ENCODE measurements around the gene KCNJ6.
"Not testable (repeated sequence)": the region's sequence is repeated elsewhere in the genome, so short reads cannot be mapped to it uniquely, and the experiment has no call there.

KCNJ6 gene

GRCh38 chr21:37742115-37742514, 174.1 kb downstream of the KCNJ6 start:
- no peak for DNase-seq (ENCODE audit: low read depth, low spot score)

- no peak for DNase-seq (ENCODE audit: low read depth, low spot score)
Measured at GRCh38 chr21:37737996-37738395, 178.3 kb downstream of the KCNJ6 start.

- DNase-seq (ENCODE audit: low read depth, low spot score) = no peak
Measured at GRCh38 chr21:37737507-37737906, 178.8 kb downstream of the KCNJ6 start.

GRCh38 chr21:37734846-37735245, 181.4 kb downstream of the KCNJ6 start:
- no peak for DNase-seq (ENCODE audit: low read depth, low spot score)

- DNase-seq (ENCODE audit: low read depth, low spot score) = no peak
Measured at GRCh38 chr21:37732927-37733326, 183.3 kb downstream of the KCNJ6 start.

- no peak for DNase-seq (ENCODE audit: low read depth, low spot score)
Measured at GRCh38 chr21:37724201-37724600, 192.1 kb downstream of the KCNJ6 start.

GRCh38 chr21:37717534-37717933, 198.7 kb downstream of the KCNJ6 start:
- DNase-seq (ENCODE audit: low read depth, low spot score) = no peak

- not testable (repeated sequence) for DNase-seq (ENCODE audit: low read depth, low spot score)
Measured at GRCh38 chr21:37712569-37712934, 203.7 kb downstream of the KCNJ6 start.

- peak; percentile 88 for DNase-seq (ENCODE audit: low read depth, low spot score)
Measured at GRCh38 chr21:37711836-37712568, 204.3 kb downstream of the KCNJ6 start.

- DNase-seq (ENCODE audit: low read depth, low spot score) = no peak
Measured at GRCh38 chr21:37711286-37711829, 204.9 kb downstream of the KCNJ6 start.

- no peak for DNase-seq (ENCODE audit: low read depth, low spot score)
Measured at GRCh38 chr21:37710546-37711285, 205.5 kb downstream of the KCNJ6 start.

- DNase-seq (ENCODE audit: low read depth, low spot score) = no peak
Measured at GRCh38 chr21:37704751-37705150, 211.5 kb downstream of the KCNJ6 start.

- DNase-seq (ENCODE audit: low read depth, low spot score) = no peak
Measured at GRCh38 chr21:37702241-37702640, 214.0 kb downstream of the KCNJ6 start.

GRCh38 chr21:37700641-37701202, 215.5 kb downstream of the KCNJ6 start:
- DNase-seq (ENCODE audit: low read depth, low spot score) = peak; percentile 87

- no peak for DNase-seq (ENCODE audit: low read depth, low spot score)
Measured at GRCh38 chr21:37699024-37699775, 217.1 kb downstream of the KCNJ6 start.

GRCh38 chr21:37696936-37697335, 219.3 kb downstream of the KCNJ6 start:
- DNase-seq (ENCODE audit: low read depth, low spot score) = no peak

- DNase-seq (ENCODE audit: low read depth, low spot score) = no peak
Measured at GRCh38 chr21:37695111-37695510, 221.1 kb downstream of the KCNJ6 start.

- no peak for DNase-seq (ENCODE audit: low read depth, low spot score)
Measured at GRCh38 chr21:37688952-37689659, 227.2 kb downstream of the KCNJ6 start.

- no peak for DNase-seq (ENCODE audit: low read depth, low spot score)
Measured at GRCh38 chr21:37686991-37687810, 229.1 kb downstream of the KCNJ6 start.

GRCh38 chr21:37684547-37684946, 231.7 kb downstream of the KCNJ6 start:
- no peak for DNase-seq (ENCODE audit: low read depth, low spot score)
